Left ventricle myocardium superior (tissue), 1 donor: Measurements from ENCODE around the gene ACTL7A. TPM values are rescaled to one million over a fixed set of nuclear protein-coding genes. Genes with fewer than 3 reads are reported as not detected.
"Not testable (repeated sequence)": the region's sequence is repeated elsewhere in the genome, so short reads cannot be mapped to it uniquely, and the experiment has no call there.

ENCODE experiments used
- ATAC-seq: fragments of 200-7000 bp; cut with Tn5 transposase; one replicate; pipeline ENCODE4 v1.9.1; 2020; ENCODE audit warnings: mild to moderate bottlenecking, moderate library complexity
- DNase-seq: peaks from one replicate; pipeline ENCODE4 v3.0.0-alpha.2; 2020
- intact Hi-C: fragments of 100-400 bp; cut with micrococcal nuclease; formaldehyde crosslinking; loops from one replicate; pipeline ENCODE4 v1.11.0; 2022
- total RNA-seq: library from RNA; stranded (reverse); fragmentation: NEBNext Ultra II Directional; extraction: Animal tissue kit (Norgen Biotek cat#: 25700); gene quantifications from one replicate; pipeline ENCODE4 v1.2.1, GENCODE V29; 2021
- donor health status: DM: no; HTN: yes; CAD: no; lungs with severe emphysema.

The ACTL7A gene
- total RNA-seq, 1 donor from 2014 or later = not detected

- intact Hi-C loops = no loop called here
- ATAC-seq (no peak), DNase-seq (no peak)
Measured at GRCh38 chr9:108867829-108868228, 5.8 kb downstream of the ACTL7A start.

GRCh38 chr9:108869092-108869725, 7.1 kb downstream of the ACTL7A start:
- intact Hi-C loops = no loop called here
- ATAC-seq (no peak), DNase-seq (no peak)

GRCh38 chr9:108874058-108874788, 12.2 kb downstream of the ACTL7A start:
- intact Hi-C loops = no loop called here
- ATAC-seq (no peak), DNase-seq (no peak)

GRCh38 chr9:108876425-108876824, 14.4 kb downstream of the ACTL7A start:
- ATAC-seq (no peak), DNase-seq (no peak)
- intact Hi-C loops = no loop called here

GRCh38 chr9:108877524-108877923, 15.5 kb downstream of the ACTL7A start:
- no peak for ATAC-seq
- no peak for DNase-seq
- intact Hi-C loops = no loop called here

- intact Hi-C loops = no loop called here
- DNase-seq (no peak), ATAC-seq (no peak)
Measured at GRCh38 chr9:108880738-108881316, 18.8 kb downstream of the ACTL7A start.

- DNase-seq = no peak
- ATAC-seq = no peak
Measured at GRCh38 chr9:108882052-108882888, 20.2 kb downstream of the ACTL7A start.

GRCh38 chr9:108883085-108883484, 21.0 kb downstream of the ACTL7A start:
- no peak for DNase-seq
- intact Hi-C loops = no loop called here
- ATAC-seq = no peak

More at GRCh38 chr9:108882052-108882888, 20.2 kb downstream of the ACTL7A start:
- intact Hi-C loops = no loop called here

- ATAC-seq (no peak), DNase-seq (no peak)
- intact Hi-C loops = no loop called here
Measured at GRCh38 chr9:108884701-108885100, 22.6 kb downstream of the ACTL7A start.

- no peak for DNase-seq
- intact Hi-C loops = no loop called here
- ATAC-seq = peak; percentile 63
Measured at GRCh38 chr9:108885643-108886348, 23.7 kb downstream of the ACTL7A start.

- DNase-seq, ATAC-seq, intact Hi-C loops: not testable (repeated sequence)
Measured at GRCh38 chr9:108886594-108887271, 24.7 kb downstream of the ACTL7A start.

GRCh38 chr9:108889649-108890067, 27.6 kb downstream of the ACTL7A start:
- DNase-seq (no peak), ATAC-seq (peak; percentile 79)
- intact Hi-C loops = no loop called here

GRCh38 chr9:108894225-108894997, 32.3 kb downstream of the ACTL7A start:
- ATAC-seq (no peak), DNase-seq (no peak)
- intact Hi-C loops = no loop called here

- DNase-seq (no peak), ATAC-seq (no peak)
- intact Hi-C loops = no loop called here
Measured at GRCh38 chr9:108897324-108898096, 35.4 kb downstream of the ACTL7A start.

- intact Hi-C loops, ATAC-seq, DNase-seq: not testable (repeated sequence)
Measured at GRCh38 chr9:108899023-108899695, 37.1 kb downstream of the ACTL7A start.

GRCh38 chr9:108900176-108900575, 38.1 kb downstream of the ACTL7A start:
- intact Hi-C loops = no loop called here

More at GRCh38 chr9:108900176-108900575, 38.1 kb downstream of the ACTL7A start:
- ATAC-seq (no peak), DNase-seq (no peak)
